Measurements from ENCODE around the gene DOCK4. TPM values are rescaled to one million over a fixed set of nuclear protein-coding genes. Genes with fewer than 3 reads are reported as not detected.

Gene DOCK4
- polyA plus RNA-seq, 2 of the 4 experiments (the other 2 are of a cell fraction): 13.7 to 15.7 TPM

DNA sequence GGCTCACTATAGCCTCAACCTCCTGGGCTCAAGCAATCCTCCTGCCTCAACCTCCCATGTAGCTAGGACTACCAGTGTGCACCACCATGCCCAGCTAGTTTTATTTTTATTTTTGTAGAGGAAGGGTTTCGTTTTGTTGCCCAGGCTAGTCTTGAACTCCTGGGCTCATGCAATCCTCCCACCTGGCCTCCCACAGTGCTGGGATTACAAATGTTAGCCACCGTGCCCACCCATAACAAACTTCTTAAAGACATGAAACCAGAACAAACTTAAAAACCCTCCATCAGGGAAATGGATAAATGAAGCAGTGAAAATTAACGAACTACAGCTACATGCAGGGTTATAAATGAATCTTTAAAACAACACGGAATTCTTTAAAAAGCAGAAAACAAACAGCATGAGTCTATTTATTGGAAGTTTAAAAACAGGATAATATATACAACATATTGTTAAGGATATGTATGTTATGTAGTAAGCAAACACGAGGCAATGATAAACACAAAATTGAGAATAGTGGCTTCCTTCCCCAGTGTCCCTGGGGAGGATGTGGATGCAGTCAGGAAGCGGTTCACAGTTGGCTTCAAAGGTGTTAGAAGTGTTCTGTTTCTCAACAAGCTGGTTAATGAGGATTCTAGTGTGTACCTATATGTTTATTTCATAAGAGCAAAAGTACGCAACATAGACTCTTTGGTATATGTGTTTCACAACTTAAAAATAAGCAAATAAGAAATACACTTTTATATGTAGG is 515.7 kb downstream of the DOCK4 start:
- CTCF ChIA-PET: interaction anchor here (1.4 kb wide), 1 partner anchor 15 kb away, joined by 3 read pairs; no protein-coding TSS in a partner anchor
- no peak for TF ChIP-seq BCL3 (IDR thresholded peaks at IDR 0.05)
- no peak for TF ChIP-seq ESRRA (IDR thresholded peaks at IDR 0.05; ENCODE audit: borderline replicate concordance, low read length)
- TF ChIP-seq HOXA7 (CRISPR knock-in tag; IDR thresholded peaks at IDR 0.05): no peak
- Histone ChIP-seq H3K27ac (no peak overlapping the region), H3K4me1 (no peaks in the 10 kb centered on the region), H3K4me3 (no peak overlapping the region), H3K4me2 (no peak overlapping the region), H3K9me3 (no peaks in the 10 kb centered on the region)
- WGBS (ENCODE audit: missing lambda C conversion rate): 57% methylated on average over 7 of the region's 7 CpGs
- no peak for DNase-seq (ENCODE audit: low read depth in 1 of 2, low spot score in 1 of 2)
- POLR2A ChIA-PET: no interaction called here
- no peak for ATAC-seq
- no peak for FAIRE-seq

DNA sequence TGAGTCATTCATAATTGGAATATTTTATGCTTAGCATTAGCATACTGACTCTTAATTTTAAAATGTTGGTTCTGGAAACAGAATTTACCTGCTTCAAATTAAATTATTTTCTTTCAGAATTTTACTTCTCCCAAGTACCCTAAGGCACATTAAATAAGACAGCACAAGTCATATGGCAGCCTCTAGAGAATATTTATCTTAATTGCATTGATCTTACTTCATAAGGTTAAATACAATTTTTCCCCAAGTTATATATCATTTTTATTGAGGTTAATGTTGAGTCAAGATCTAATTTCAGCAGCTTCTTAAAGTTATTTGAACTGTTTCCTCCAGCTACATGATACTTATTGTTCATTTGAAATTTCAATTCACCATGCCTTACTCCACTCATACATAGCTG is 520.9 kb downstream of the DOCK4 start:
- H3K4me1 ChIP-seq: no peaks in the 10 kb centered on the region
- FAIRE-seq: no peak
- H3K9me3 ChIP-seq: no peaks in the 10 kb centered on the region
- H3K4me3 ChIP-seq: no peak overlapping the region
- DNase-seq (ENCODE audit: low read depth in 1 of 2, low spot score in 1 of 2): no peak
- CTCF ChIA-PET: no interaction called here
- no peak for ATAC-seq
- no peak overlapping the region for H3K4me2 ChIP-seq
- POLR2A ChIA-PET: no interaction called here
- TF ChIP-seq RCOR1 (IDR thresholded peaks at IDR 0.05; ENCODE audit: low read depth, low read length) (no peak), ESRRA (IDR thresholded peaks at IDR 0.05; ENCODE audit: borderline replicate concordance, low read length) (no peak), POLR2AphosphoS2 (conservative IDR thresholded peaks at IDR 0.05; ENCODE audit: low read length) (no peak), KDM1A (IDR thresholded peaks at IDR 0.05; ENCODE audit: low read depth) (no peak), FOSL2 (IDR thresholded peaks at IDR 0.05) (no peak), FOSL2 (CRISPR knock-in tag; IDR thresholded peaks at IDR 0.05) (no peak), NFE2L2 (conservative IDR thresholded peaks at IDR 0.05; ENCODE audit: low read length) (no peak), KDM5A (IDR thresholded peaks at IDR 0.05) (no peak), HMGXB4 (CRISPR knock-in tag; IDR thresholded peaks at IDR 0.05; ENCODE audit: borderline replicate concordance) (no peak), RARB (CRISPR knock-in tag; IDR thresholded peaks at IDR 0.05) (no peak), SREBF2 (IDR thresholded peaks at IDR 0.05) (no peak), SMC3 (IDR thresholded peaks at IDR 0.05) (no peak), MYC (IDR thresholded peaks at IDR 0.05; ENCODE audit: borderline replicate concordance, low read length) (no peak), CBX8 (IDR thresholded peaks at IDR 0.05) (no peak), HOXB13 (CRISPR knock-in tag; IDR thresholded peaks at IDR 0.05; ENCODE audit: low read depth) (no peak), CHD4 (IDR thresholded peaks at IDR 0.05; ENCODE audit: borderline replicate concordance) (no peak), BHLHE40 (IDR thresholded peaks at IDR 0.05; ENCODE audit: low read depth, low read length) (no peak), ZSCAN20 (CRISPR knock-in tag; IDR thresholded peaks at IDR 0.05) (no peak), CBX2 (IDR thresholded peaks at IDR 0.05; ENCODE audit: borderline replicate concordance, low read depth) (no peak), NR3C1 (IDR thresholded peaks at IDR 0.05) (no peak)
- TF ChIP-seq, protein P1, sequence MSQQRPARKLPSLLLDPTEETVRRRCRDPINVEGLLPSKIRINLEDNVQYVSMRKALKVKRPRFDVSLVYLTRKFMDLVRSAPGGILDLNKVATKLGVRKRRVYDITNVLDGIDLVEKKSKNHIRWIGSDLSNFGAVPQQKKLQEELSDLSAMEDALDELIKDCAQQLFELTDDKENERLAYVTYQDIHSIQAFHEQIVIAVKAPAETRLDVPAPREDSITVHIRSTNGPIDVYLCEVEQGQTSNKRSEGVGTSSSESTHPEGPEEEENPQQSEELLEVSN (IDR thresholded peaks at IDR 0.05; ENCODE audit: borderline replicate concordance, low read depth): no peak
- no peak overlapping the region for H3K27ac ChIP-seq
